NCI-H146 (cell line): ENCODE data around the gene NXN.
"Not testable (repeated sequence)": the region's sequence is repeated elsewhere in the genome, so short reads cannot be mapped to it uniquely, and the experiment has no call there.

Experiments
- DNase-seq: peaks from one replicate; lab custom pipeline; 2025; lab: John Stamatoyannopoulos, UW

Gene NXN

GRCh38 chr17:862582-862981 lies 117.0 kb downstream of the NXN start:
- no peak for DNase-seq

- DNase-seq = no peak
Measured at GRCh38 chr17:861364-861763, 118.2 kb downstream of the NXN start.

- DNase-seq = no peak
Measured at GRCh38 chr17:860805-861204, 118.8 kb downstream of the NXN start.

- DNase-seq = no peak
Measured at GRCh38 chr17:859824-860195, 119.8 kb downstream of the NXN start.

GRCh38 chr17:859061-859823 lies 120.3 kb downstream of the NXN start:
- DNase-seq = no peak

- no peak for DNase-seq
Measured at GRCh38 chr17:856149-856548, 123.4 kb downstream of the NXN start.

- no peak for DNase-seq
Measured at GRCh38 chr17:855569-855968, 124.0 kb downstream of the NXN start.

- not testable (repeated sequence) for DNase-seq
Measured at GRCh38 chr17:852850-853249, 126.7 kb downstream of the NXN start.

- no peak for DNase-seq
Measured at GRCh38 chr17:852349-852748, 127.2 kb downstream of the NXN start.

GRCh38 chr17:851924-852323 lies 127.7 kb downstream of the NXN start:
- DNase-seq = no peak

GRCh38 chr17:850851-851763 lies 128.5 kb downstream of the NXN start:
- no peak for DNase-seq

- DNase-seq = no peak
Measured at GRCh38 chr17:850086-850850, 129.3 kb downstream of the NXN start.

GRCh38 chr17:848402-848801 lies 131.2 kb downstream of the NXN start:
- DNase-seq = no peak

- no peak for DNase-seq
Measured at GRCh38 chr17:846901-847843, 132.4 kb downstream of the NXN start.

GRCh38 chr17:841313-841712 lies 138.3 kb downstream of the NXN start:
- no peak for DNase-seq

GRCh38 chr17:838486-838885 lies 141.1 kb downstream of the NXN start:
- DNase-seq = no peak

GRCh38 chr17:836151-836550 lies 143.4 kb downstream of the NXN start:
- DNase-seq = no peak

GRCh38 chr17:835721-836120 lies 143.9 kb downstream of the NXN start:
- DNase-seq = not testable (repeated sequence)

- DNase-seq = no peak
Measured at GRCh38 chr17:835263-835662, 144.3 kb downstream of the NXN start.

GRCh38 chr17:834136-834535 lies 145.4 kb downstream of the NXN start:
- no peak for DNase-seq

GRCh38 chr17:830950-831349 lies 148.6 kb downstream of the NXN start:
- no peak for DNase-seq
